IMR-90 (cell line): ENCODE data around the gene APMAP. TPM values are rescaled to one million over a fixed set of nuclear protein-coding genes. Genes with fewer than 3 reads are reported as not detected.

Source experiments
- ATAC-seq: fragments of 200-7000 bp; cut with Tn5 transposase; 2 replicates; pipeline ENCODE4 v1.9.1; 2020; ENCODE audit warnings: low read depth, mild to moderate bottlenecking, moderate library complexity
- BruUV-seq: library from RNA; stranded (reverse); fragments of 400-500 nt; replicated peaks from 2 replicates; lab custom pipeline; 2021; lab: Mats Ljungman, UMichigan
- CTCF ChIA-PET: fragments of 300-600 bp; formaldehyde crosslinking; extraction: SDS; loops from one replicate; lab custom pipeline; 2021; ENCODE audit warnings: antibody characterized with exemption; lab: Yijun Ruan, JAX
- POLR2A ChIA-PET: fragments of 300-600 bp; sonication (Branson Sonifier 250); formaldehyde crosslinking; loops from one replicate; lab custom pipeline; 2022; ENCODE audit warnings: antibody characterized with exemption; ENCODE audit not compliant: unreplicated experiment; lab: Charles Lee
- DNase-seq: peaks from one replicate; pipeline ENCODE4 v3.0.0; 2013
- H2AFZ ChIP-seq: replicated peaks from 2 replicates; pipeline ENCODE3; 2013; ENCODE audit warnings: low read length, mild to moderate bottlenecking; ENCODE audit not compliant: poor library complexity
- H2AK5ac ChIP-seq: 2 replicates; pipeline ENCODE4 v1.6.1; 2013; ENCODE audit warnings: low read depth, low read length, inconsistent platforms
- H2AK9ac ChIP-seq: replicated peaks from 2 replicates; pipeline ENCODE3; 2013; ENCODE audit warnings: mild to moderate bottlenecking, low read depth, low read length, moderate library complexity; ENCODE audit not compliant: poor library complexity
- H2BK120ac ChIP-seq: 2 replicates; pipeline ENCODE4 v1.6.1; 2013; ENCODE audit warnings: low read depth, low read length, inconsistent platforms
- H2BK15ac ChIP-seq: 3 replicates; pipeline ENCODE4 v1.6.1; 2013; ENCODE audit warnings: low read depth, low read length, inconsistent platforms
- H2BK20ac ChIP-seq: 2 replicates; pipeline ENCODE4 v1.6.1; 2013; ENCODE audit warnings: low read depth, mild to moderate bottlenecking, inconsistent platforms, low read length, moderate library complexity
- H2BK5ac ChIP-seq: 2 replicates; pipeline ENCODE4 v1.6.1; 2013; ENCODE audit warnings: mild to moderate bottlenecking, low read depth, low read length, inconsistent platforms; ENCODE audit not compliant: poor library complexity, severe bottlenecking
- H3K14ac ChIP-seq: replicated peaks from 2 replicates; pipeline ENCODE4 v1.6.1; 2013; ENCODE audit warnings: low read depth, low read length, inconsistent platforms
- H3K18ac ChIP-seq: 2 replicates; pipeline ENCODE4 v1.6.1; 2013; ENCODE audit warnings: low read depth, low read length, control low read depth
- H3K23ac ChIP-seq: 2 replicates; pipeline ENCODE4 v1.6.1; 2013; ENCODE audit warnings: low read depth, low read length, inconsistent platforms
- H3K27ac ChIP-seq: 2 replicates; pipeline ENCODE4 v1.5.1; 2013; ENCODE audit warnings: mild to moderate bottlenecking, control low read depth, low read length; ENCODE audit not compliant: insufficient read depth
- H3K27me3 ChIP-seq: 2 replicates; pipeline ENCODE4 v1.6.1; 2013; ENCODE audit warnings: low read length; ENCODE audit not compliant: control insufficient read depth, insufficient read depth
- H3K36me3 ChIP-seq: 2 replicates; pipeline ENCODE4 v1.6.1; 2013; ENCODE audit warnings: low read length, mixed read lengths; ENCODE audit not compliant: control insufficient read depth, insufficient read depth
- H3K4ac ChIP-seq: 2 replicates; pipeline ENCODE4 v1.6.1; 2013; ENCODE audit warnings: low read depth, low read length, inconsistent platforms
- H3K4me1 ChIP-seq: 2 replicates; pipeline ENCODE4 v1.6.1; 2013; ENCODE audit warnings: low read length, mixed read lengths; ENCODE audit not compliant: control insufficient read depth, insufficient read depth
- H3K4me2 ChIP-seq: 2 replicates; pipeline ENCODE4 v1.6.1; 2013; ENCODE audit warnings: low read depth, mild to moderate bottlenecking, control low read depth, low read length, moderate library complexity
- H3K4me3 ChIP-seq: 2 replicates; pipeline ENCODE4 v1.5.1; 2013; ENCODE audit warnings: low read depth, mild to moderate bottlenecking, control low read depth, low read length, moderate library complexity; ENCODE audit not compliant: insufficient read depth
- H3K56ac ChIP-seq: 2 replicates; pipeline ENCODE4 v1.6.1; 2013; ENCODE audit warnings: low read length, inconsistent platforms; ENCODE audit not compliant: insufficient read depth; ENCODE audit errors: extremely low read depth
- H3K79me1 ChIP-seq, 2 experiments: 2 replicates each; pipeline ENCODE4 v1.6.1; 2013; ENCODE audit warnings: low read length in 2 of 2, inconsistent platforms in 1 of 2, low read depth in 1 of 2
- H3K9ac ChIP-seq: 2 replicates; pipeline ENCODE4 v1.6.1; 2013; ENCODE audit warnings: low read depth, low read length, control low read depth
- H3K9me1 ChIP-seq: 2 replicates; pipeline ENCODE4 v1.6.1; 2013; ENCODE audit warnings: low read length, inconsistent platforms; ENCODE audit not compliant: insufficient read depth
- H3K9me3 ChIP-seq: 2 replicates; pipeline ENCODE4 v1.6.1; 2013; ENCODE audit warnings: low read length; ENCODE audit not compliant: control insufficient read depth, insufficient read depth
- H4K20me1 ChIP-seq: 2 replicates; pipeline ENCODE4 v1.6.1; 2013; ENCODE audit warnings: low read length, inconsistent platforms; ENCODE audit not compliant: insufficient read depth
- H4K5ac ChIP-seq: 2 replicates; pipeline ENCODE4 v1.6.1; 2013; ENCODE audit warnings: mild to moderate bottlenecking, low read depth, low read length, control low read depth
- H4K8ac ChIP-seq, 2 experiments: 2 replicates each; pipeline ENCODE4 v1.6.1; 2013; ENCODE audit warnings: low read depth in 2 of 2, low read length in 2 of 2, control low read depth in 1 of 2, inconsistent platforms in 1 of 2
- H4K91ac ChIP-seq: 2 replicates; pipeline ENCODE4 v1.6.1; 2013; ENCODE audit warnings: low read depth, low read length, inconsistent platforms; ENCODE audit not compliant: insufficient read depth
- BHLHE40 ChIP-seq: fragments of 150-350 bp; IDR thresholded peaks from 2 replicates; pipeline ENCODE4 v1.6.1; 2016; ENCODE audit warnings: mild to moderate bottlenecking, low read depth, low read length
- CEBPB ChIP-seq: IDR thresholded peaks from 2 replicates; pipeline ENCODE4 v1.6.1; 2012; ENCODE audit warnings: low read depth, low read length, improper control_type of control experiment
- CHD1 ChIP-seq: IDR thresholded peaks from 2 replicates; pipeline ENCODE4 v1.6.1; 2012; ENCODE audit warnings: low read depth, low read length, improper control_type of control experiment
- FOS ChIP-seq: fragments of 150-350 bp; IDR thresholded peaks from 2 replicates; pipeline ENCODE4 v1.6.1; 2016; ENCODE audit warnings: low read depth, low read length
- MAFK ChIP-seq: IDR thresholded peaks from 2 replicates; pipeline ENCODE4 v1.6.1; 2012; ENCODE audit warnings: low read depth, low read length, improper control_type of control experiment
- MAZ ChIP-seq: IDR thresholded peaks from 2 replicates; pipeline ENCODE4 v1.6.1; 2012; ENCODE audit warnings: low read depth, mild to moderate bottlenecking, low read length, improper control_type of control experiment, moderate library complexity, borderline replicate concordance
- MXI1 ChIP-seq: IDR thresholded peaks from 2 replicates; pipeline ENCODE4 v1.6.1; 2012; ENCODE audit warnings: low read depth, mild to moderate bottlenecking, low read length, moderate library complexity, borderline replicate concordance
- NFE2L2 ChIP-seq: fragments of 150-350 bp; IDR thresholded peaks from 2 replicates; pipeline ENCODE4 v1.6.1; 2016; ENCODE audit warnings: low read depth, mild to moderate bottlenecking, low read length
- POLR2A ChIP-seq: IDR thresholded peaks from 2 replicates; pipeline ENCODE4 v1.6.1; 2012; ENCODE audit warnings: mild to moderate bottlenecking, low read depth, low read length
- RAD21 ChIP-seq: IDR thresholded peaks from 2 replicates; pipeline ENCODE4 v1.6.1; 2012; ENCODE audit warnings: low read length, improper control_type of control experiment
- RCOR1 ChIP-seq: IDR thresholded peaks from 2 replicates; pipeline ENCODE4 v1.6.1; 2012; ENCODE audit warnings: mild to moderate bottlenecking, low read length, improper control_type of control experiment; ENCODE audit not compliant: insufficient replicate concordance
- RFX5 ChIP-seq: IDR thresholded peaks from 2 replicates; pipeline ENCODE4 v1.8.0; 2012; ENCODE audit warnings: low read depth, mild to moderate bottlenecking, low read length, moderate library complexity
- SMC3 ChIP-seq: fragments of 150-350 bp; IDR thresholded peaks from 2 replicates; pipeline ENCODE4 v1.6.1; 2016; ENCODE audit warnings: low read depth, mild to moderate bottlenecking, antibody characterized with exemption, low read length, moderate library complexity
- WGBS, 2 experiments: methylation state at CpG; one replicate each; pipeline versions ENCODE4 v1.1.5 to v1.1.7; 2013; ENCODE audit warnings: missing lambda C conversion rate in 2 of 2; ENCODE audit not compliant: insufficient read length in 1 of 2; ENCODE audit errors: extremely low coverage in 2 of 2; 5-methylcytosine and 5-hydroxymethylcytosine counted together
- dilution Hi-C: fragments of 300-500 bp; cut with HindIII; formaldehyde crosslinking; loops from one replicate; pipeline ENCODE4 v1.14.3; 2018; ENCODE audit warnings: low sequenced_read_pairs; ENCODE audit not compliant: unreplicated experiment
- in situ Hi-C: fragments of 300-500 bp; cut with MboI; formaldehyde crosslinking; loops from 3 replicates; pipeline ENCODE4 v1.14.3; 2019; ENCODE audit warnings: low sequenced_read_pairs, inconsistent platforms, mixed read lengths
- intact Hi-C: fragments of 100-400 bp; cut with micrococcal nuclease; formaldehyde crosslinking; loops from 2 replicates; pipeline ENCODE4 v1.10.0; 2022
- polyA plus RNA-seq, 3 experiments: library from polyadenylated mRNA; depleted of rRNA; stranded (reverse); fragments of >200 nt; gene quantifications; 2 replicates each; pipeline ENCODE4 v1.2.3, GENCODE V29; 2012; ENCODE audit warnings: low replicate concordance in 1 of 3
- total RNA-seq: library from RNA; depleted of rRNA; stranded (reverse); fragments of >200 nt; gene quantifications from 2 replicates; pipeline ENCODE4 v1.2.3, GENCODE V29; 2012
- TF ChIP-seq, protein P1 (sequence below): fragments of 150-350 bp; IDR thresholded peaks from 2 replicates; pipeline ENCODE4 v1.6.1; 2016; ENCODE audit warnings: low read depth, mild to moderate bottlenecking, low read length, moderate library complexity, borderline replicate concordance
- TF ChIP-seq, protein P2 (sequence below): fragments of 150-350 bp; IDR thresholded peaks from 2 replicates; pipeline ENCODE4 v1.6.1; 2017; ENCODE audit warnings: mild to moderate bottlenecking, antibody characterized with exemption, low read length, low read depth
- TF ChIP-seq, protein P3 (sequence below): conservative IDR thresholded peaks from 2 replicates; pipeline ENCODE4 v1.5.1; 2012; ENCODE audit warnings: mild to moderate bottlenecking, low read depth, low read length, improper control_type of control experiment

Gene APMAP
- total and polyA plus RNA-seq, 2 of the 4 experiments (the other 2 are of a cell fraction), result 67.2 to 88.8 TPM

DNA sequence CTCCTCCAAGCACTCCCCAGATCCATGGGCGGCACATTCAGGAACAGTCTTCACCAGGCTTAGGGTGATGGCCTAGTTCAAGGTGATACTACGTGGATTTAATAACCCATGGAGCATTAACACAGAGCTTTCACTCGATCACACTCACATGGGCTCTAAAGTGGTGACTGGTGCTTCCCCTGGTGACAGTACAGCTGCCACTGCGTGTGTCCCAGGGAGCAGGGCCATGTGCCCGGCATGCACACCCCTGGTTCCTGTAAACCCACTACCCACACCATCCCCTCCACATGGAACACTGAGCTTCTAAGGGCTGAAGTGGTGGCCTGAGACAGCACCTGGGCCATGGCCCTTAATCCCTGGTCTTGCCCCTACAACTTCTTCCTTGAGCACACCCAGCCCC lies 27.8 kb upstream of the APMAP start:
- in situ Hi-C loops (no loop called here), intact Hi-C loops (no loop called here), dilution Hi-C loops (no loop called here)
- Histone ChIP-seq H2AK9ac (no peak overlapping the region), H3K4ac (no peak overlapping the region), H4K5ac (no peak overlapping the region), H3K9me1 (0 out of 2 replicates have a peak, but pooled peaks cover 3% of the 10 kb centered on the region), H3K27me3 (peaks cover 3% of the 10 kb centered on the region; the same call in 1 of the 2 replicates), H2BK15ac (no peak overlapping the region), H3K23ac (no peak overlapping the region), H3K9me3 (no peaks in the 10 kb centered on the region), H3K27ac (no peak overlapping the region), H2AFZ (no peak overlapping the region), H3K4me2 (no peak overlapping the region), H2BK5ac (no peak overlapping the region), H4K20me1 (no peaks in the 10 kb centered on the region), H3K4me3 (no peak overlapping the region), H3K79me1 (no peaks in the 10 kb centered on the region), H2BK20ac (no peak overlapping the region), H4K91ac (no peak overlapping the region), H3K9ac (no peak overlapping the region), H3K18ac (no peak overlapping the region), H3K56ac (no peak overlapping the region), H2AK5ac (no peak overlapping the region), H4K8ac (no peak overlapping the region), H3K4me1 (peaks cover 2% of the 10 kb centered on the region; the same call in 1 of the 2 replicates), H3K14ac (no peak overlapping the region), H2BK120ac (no peak overlapping the region), H3K36me3 (no peaks in the 10 kb centered on the region)
- ATAC-seq, result no peak
- 100% methylated on average over 1 of the region's 5 CpGs; no CpG with 5 or more reads in 1 of the 2 experiments for WGBS, 2 experiments
- ChIA-PET CTCF (no interaction called here), POLR2A (no interaction called here)
- BruUV-seq, result no TSS peak
- no peak for TF ChIP-seq CEBPB
- no peak for TF ChIP-seq CHD1
- TF ChIP-seq BHLHE40, result no peak
- no peak for TF ChIP-seq FOS
- TF ChIP-seq, protein P1, sequence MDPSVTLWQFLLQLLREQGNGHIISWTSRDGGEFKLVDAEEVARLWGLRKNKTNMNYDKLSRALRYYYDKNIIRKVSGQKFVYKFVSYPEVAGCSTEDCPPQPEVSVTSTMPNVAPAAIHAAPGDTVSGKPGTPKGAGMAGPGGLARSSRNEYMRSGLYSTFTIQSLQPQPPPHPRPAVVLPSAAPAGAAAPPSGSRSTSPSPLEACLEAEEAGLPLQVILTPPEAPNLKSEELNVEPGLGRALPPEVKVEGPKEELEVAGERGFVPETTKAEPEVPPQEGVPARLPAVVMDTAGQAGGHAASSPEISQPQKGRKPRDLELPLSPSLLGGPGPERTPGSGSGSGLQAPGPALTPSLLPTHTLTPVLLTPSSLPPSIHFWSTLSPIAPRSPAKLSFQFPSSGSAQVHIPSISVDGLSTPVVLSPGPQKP, result no peak
- no peak for TF ChIP-seq MAZ
- TF ChIP-seq RFX5, result no peak
- TF ChIP-seq RCOR1, result no peak
- no peak for TF ChIP-seq NFE2L2
- TF ChIP-seq MAFK, result no peak
- TF ChIP-seq RAD21, result no peak
- TF ChIP-seq SMC3, result no peak
- TF ChIP-seq, protein P2, sequence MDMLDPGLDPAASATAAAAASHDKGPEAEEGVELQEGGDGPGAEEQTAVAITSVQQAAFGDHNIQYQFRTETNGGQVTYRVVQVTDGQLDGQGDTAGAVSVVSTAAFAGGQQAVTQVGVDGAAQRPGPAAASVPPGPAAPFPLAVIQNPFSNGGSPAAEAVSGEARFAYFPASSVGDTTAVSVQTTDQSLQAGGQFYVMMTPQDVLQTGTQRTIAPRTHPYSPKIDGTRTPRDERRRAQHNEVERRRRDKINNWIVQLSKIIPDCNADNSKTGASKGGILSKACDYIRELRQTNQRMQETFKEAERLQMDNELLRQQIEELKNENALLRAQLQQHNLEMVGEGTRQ, result no peak
- TF ChIP-seq, protein P3, sequence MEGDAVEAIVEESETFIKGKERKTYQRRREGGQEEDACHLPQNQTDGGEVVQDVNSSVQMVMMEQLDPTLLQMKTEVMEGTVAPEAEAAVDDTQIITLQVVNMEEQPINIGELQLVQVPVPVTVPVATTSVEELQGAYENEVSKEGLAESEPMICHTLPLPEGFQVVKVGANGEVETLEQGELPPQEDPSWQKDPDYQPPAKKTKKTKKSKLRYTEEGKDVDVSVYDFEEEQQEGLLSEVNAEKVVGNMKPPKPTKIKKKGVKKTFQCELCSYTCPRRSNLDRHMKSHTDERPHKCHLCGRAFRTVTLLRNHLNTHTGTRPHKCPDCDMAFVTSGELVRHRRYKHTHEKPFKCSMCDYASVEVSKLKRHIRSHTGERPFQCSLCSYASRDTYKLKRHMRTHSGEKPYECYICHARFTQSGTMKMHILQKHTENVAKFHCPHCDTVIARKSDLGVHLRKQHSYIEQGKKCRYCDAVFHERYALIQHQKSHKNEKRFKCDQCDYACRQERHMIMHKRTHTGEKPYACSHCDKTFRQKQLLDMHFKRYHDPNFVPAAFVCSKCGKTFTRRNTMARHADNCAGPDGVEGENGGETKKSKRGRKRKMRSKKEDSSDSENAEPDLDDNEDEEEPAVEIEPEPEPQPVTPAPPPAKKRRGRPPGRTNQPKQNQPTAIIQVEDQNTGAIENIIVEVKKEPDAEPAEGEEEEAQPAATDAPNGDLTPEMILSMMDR, result no peak
- TF ChIP-seq MXI1, result no peak
- no peak for TF ChIP-seq POLR2A
- DNase-seq, result no peak
